SKM-1 (cell line): Measurements from ENCODE around the gene PKP4.

ENCODE experiments used
- DNase-seq: peaks from one replicate; lab custom pipeline; 2025; ENCODE audit not compliant: unreplicated experiment; lab: John Stamatoyannopoulos, UW

PKP4 gene

DNA sequence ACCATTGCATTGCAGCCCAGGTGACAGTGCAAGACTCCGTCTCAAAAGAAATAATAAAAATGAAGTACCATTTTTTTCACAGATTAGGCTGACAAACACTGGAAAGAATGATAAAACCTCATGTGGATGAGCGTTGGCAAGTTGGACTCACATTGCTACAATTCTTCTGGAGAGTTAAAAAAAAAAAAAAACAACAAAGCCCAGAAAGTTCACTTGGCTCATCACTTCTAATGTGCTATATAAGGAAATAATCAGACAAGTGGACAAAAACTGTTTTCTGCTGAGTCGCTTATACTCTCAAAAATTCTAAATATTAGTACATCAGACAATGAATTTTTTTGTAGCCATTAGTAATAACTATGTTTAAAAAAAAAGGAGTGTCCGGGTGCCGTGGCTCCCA is 38.4 kb downstream of the PKP4 start:
- DNase-seq = no peak

DNA sequence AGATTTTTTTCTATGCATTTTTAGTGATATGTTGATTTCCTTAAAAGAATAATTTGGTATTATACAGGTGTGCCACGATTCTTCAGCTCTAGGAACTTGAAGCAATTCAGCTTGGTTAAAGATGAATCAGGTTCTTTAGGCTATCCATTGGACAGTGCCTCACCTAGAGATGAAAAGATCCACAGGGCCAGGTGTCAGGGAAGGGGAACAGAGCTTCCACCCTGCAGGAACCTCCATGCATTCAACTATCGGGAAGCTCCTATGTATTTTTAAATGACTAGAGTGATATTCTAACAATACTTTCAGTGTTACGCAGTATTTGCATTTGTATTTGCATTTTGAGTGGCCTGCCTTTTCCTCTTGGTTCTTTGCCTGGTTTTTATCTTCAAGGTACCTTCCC is 40.2 kb downstream of the PKP4 start:
- DNase-seq = no peak

DNA sequence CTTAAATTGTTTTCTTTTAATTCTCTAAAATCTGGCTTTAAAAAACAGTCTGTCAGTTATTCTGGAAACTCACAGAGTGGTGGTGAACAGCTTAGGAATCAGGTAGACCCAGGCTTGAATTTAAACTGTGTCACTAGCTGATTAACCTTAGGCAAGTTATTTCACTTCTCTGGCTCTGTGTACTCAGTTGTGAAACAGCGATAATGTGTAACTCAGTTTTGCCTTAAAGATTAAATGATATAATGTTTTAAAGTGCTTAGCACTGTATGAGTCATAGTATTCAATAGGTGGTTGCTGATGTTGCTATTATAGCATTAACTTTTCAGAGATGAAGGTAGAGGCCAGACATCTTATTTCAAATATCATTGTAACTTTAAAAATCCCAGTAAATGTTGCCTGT is 40.7 kb downstream of the PKP4 start:
- no peak for DNase-seq

GRCh38 chr2:158498043-158498748 is 41.4 kb downstream of the PKP4 start:
- no peak for DNase-seq

- no peak for DNase-seq
Measured at GRCh38 chr2:158498749-158499136, 42.0 kb downstream of the PKP4 start.

GRCh38 chr2:158499383-158499782 is 42.6 kb downstream of the PKP4 start:
- DNase-seq = no peak

DNA sequence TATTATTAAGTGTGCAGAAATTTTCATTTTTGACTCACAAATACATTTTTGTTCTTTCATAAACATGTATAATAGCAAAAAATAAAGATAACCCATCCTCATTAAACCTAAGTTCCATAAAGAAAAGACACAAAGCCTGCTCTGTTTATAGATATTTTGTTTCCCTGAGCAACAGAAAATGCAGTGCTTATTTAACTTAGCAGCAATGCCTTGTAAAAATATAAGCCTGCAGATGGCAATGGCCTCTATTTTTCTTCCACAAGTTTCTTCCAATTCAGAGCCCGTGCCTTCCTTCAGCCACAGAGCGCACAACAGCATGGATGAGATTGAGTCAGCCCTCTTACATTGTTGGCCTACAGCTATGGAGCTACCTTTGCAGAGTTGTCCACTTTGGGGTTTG is 43.6 kb downstream of the PKP4 start:
- DNase-seq = no peak

DNA sequence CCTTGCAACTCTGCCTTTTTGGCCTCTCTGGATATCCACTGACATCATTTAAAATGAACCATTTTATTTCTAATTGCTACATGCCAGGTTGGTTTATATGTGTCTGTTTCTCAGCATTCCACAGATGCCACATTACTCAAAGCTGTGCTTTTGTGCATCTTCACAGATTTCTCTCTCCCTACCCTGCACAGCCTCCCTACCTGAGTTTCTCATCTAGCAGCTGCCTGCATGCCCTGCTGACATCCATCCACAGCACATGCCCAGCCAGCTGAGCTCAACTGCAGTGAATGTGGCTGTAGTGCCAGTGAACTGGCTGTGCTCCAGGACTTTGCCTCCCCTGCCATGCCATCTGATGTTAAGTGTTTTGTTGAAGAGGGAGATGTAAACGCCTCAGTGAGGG is 44.5 kb downstream of the PKP4 start:
- DNase-seq = no peak

GRCh38 chr2:158502974-158503373 is 46.2 kb downstream of the PKP4 start:
- DNase-seq = no peak

GRCh38 chr2:158504088-158504487 is 47.3 kb downstream of the PKP4 start:
- DNase-seq = no peak

DNA sequence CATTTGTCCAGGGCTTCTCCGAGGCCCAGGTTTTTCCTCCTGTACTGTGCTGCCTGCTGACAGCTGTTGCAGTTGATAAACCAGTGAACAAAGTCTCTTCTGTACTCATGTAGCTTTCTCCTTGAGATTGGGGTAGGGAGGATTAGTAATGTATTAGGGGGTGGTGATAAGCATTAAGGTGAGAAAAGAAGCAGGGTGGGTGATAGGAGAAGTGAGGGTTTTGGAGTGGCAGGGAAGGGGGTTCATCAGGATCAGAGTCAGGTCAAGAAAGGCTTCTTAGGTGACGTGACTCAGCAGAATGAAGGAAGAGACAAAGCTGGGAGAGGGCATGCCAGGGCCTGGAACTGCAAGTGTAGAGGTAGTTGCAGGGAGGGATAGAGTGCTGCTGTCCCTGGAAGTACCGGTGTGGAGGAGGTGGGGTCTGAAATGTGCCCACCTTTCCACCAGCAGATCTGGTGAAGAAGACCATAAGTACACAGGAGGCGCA is 48.7 kb downstream of the PKP4 start:
- no peak for DNase-seq

DNA sequence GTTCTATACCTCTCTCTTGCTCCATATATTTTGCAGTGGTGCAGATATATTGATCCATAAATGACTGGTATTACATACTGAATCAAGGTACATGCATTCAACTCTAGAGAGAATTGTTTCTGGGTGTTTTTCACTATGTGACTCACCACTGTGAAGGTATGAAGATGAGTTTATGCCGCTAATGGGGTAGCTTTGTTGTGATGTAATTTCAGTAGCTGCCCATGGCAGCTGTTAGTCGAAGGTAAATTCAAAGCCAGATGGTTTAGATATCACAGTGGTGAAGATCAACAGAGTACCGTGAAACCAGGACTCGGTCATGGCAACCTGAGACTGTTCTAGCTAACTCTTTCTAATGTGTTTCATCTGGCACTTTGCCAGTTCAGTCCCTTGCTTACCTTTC is 50.4 kb downstream of the PKP4 start:
- no peak for DNase-seq

GRCh38 chr2:158507679-158508078 is 50.9 kb downstream of the PKP4 start:
- DNase-seq = no peak

DNA sequence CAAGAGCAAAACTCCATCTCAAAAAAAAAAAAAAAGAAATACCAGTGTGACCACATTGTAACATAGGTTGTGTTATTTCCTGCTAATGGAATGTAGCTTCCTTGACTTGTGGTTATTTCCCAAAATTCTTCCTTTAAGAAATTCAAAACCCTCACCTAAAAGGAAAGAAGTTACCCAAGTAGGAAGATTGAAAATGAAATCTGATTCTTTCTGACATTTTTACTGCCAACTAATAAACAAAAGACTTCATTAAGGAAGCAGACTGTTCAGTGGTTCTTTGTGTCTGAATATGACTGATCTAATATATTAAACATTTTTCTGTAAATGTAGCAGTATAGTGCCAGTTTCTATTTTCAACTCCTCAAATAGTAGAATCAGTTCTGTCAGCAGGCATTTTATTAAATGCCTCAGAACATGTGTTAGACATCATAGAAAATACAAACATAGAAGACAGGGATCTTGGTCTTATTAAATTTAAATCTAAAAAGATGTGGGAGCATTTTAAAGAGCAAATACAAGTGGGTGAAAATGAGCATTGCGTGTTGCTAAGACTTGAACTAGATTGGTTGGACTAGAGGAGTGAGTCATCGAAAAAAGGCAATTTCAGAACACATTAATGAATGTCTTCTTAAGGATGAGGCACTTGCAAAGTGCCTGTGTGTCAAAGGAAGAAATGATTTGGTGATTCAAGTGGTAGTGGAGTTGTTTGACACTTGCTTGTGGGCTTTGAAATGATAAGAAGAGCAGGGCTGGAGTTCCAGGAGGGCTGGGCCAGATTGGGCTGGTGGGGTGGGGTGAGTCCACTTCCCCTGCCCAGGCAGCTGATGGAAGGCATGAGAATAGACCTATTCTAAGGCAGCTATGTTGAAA is 53.4 kb downstream of the PKP4 start:
- DNase-seq = no peak

DNA sequence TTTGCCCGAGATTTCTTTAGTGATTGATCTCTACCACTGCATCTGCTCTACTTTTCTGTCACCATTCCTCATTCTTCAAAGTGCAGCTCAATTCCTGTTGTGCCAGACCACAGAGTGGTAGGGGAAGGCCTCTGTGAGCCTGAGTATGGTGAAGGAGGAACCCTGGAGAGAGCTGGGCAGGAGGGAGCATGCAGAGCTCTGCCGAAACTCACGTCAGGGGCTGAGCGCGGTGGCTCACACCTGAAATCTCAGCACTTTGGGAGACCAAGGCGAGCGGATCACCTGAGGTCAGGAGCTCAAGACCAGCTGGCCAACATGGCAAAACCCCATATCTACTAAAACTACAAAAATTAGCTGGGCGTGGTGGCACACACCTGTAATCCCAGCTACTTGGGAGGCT is 54.1 kb downstream of the PKP4 start:
- no peak for DNase-seq

GRCh38 chr2:158511706-158512105 is 55.0 kb downstream of the PKP4 start:
- no peak for DNase-seq

DNA sequence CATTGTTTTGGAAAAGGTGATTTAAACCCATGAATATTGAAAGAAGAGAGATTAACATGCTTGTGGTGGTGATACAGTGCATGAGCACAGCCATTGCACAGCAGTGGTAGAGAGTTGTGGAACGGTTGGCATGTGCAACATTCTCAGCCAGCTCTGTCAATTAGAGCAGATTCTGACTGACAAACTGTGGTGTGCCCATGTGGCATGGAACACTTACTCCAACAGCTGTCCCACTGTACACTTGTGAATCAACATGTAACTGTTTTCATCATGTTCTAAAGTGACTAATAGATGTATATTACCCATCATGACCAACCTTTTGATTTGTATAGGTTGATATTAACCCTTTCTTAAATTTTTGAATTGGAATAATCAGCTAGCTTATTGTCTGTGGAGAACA is 55.6 kb downstream of the PKP4 start:
- DNase-seq = no peak

DNA sequence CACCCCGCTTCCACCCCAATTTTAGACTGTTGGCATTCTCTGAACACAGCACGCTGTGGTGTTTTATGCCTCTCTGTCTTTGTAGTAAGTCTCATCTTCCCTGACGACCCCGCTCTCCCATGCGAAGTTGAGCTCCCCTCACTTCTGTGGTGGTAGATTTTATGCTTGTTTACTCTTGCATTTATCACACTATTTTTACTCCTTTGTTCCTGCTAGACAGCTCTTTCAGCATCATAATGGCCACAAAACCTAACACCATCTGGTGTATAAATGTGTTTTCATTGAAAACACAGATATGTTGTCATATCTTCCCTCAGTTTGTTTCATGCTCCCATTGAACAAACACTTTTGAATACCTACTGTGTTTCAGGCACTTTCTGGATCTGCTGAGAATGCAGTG is 57.1 kb downstream of the PKP4 start:
- DNase-seq = no peak

GRCh38 chr2:158518084-158518483 is 61.3 kb downstream of the PKP4 start:
- no peak for DNase-seq

GRCh38 chr2:158519481-158519880 is 62.7 kb downstream of the PKP4 start:
- no peak for DNase-seq

GRCh38 chr2:158529379-158530259 is 72.9 kb downstream of the PKP4 start:
- DNase-seq = no peak
